HepG2 (cell line): ENCODE measurements around the gene C2orf81. TPM values are rescaled to one million over a fixed set of nuclear protein-coding genes. Genes with fewer than 3 reads are reported as not detected.

Source experiments
- BCL6 ChIP-seq: IDR thresholded peaks from 2 replicates; pipeline ENCODE4 v1.6.1; 2016; ENCODE audit warnings: missing genetic modification reagents, missing compliant biosample characterization
- DMAP1 ChIP-seq: IDR thresholded peaks from 2 replicates; pipeline ENCODE4 v1.6.1; 2016
- GTF3A ChIP-seq: sonication (generic); formaldehyde crosslinking; conservative IDR thresholded peaks from 2 replicates; pipeline ENCODE4 v1.4.0; 2020; ENCODE audit warnings: mild to moderate bottlenecking, missing genetic modification reagents
- HES4 ChIP-seq: sonication (generic); formaldehyde crosslinking; IDR thresholded peaks from 2 replicates; pipeline ENCODE4 v1.9.0; 2021; ENCODE audit warnings: mild to moderate bottlenecking, missing genetic modification reagents, borderline replicate concordance
- HOXA3 ChIP-seq: sonication (generic); formaldehyde crosslinking; IDR thresholded peaks from 2 replicates; pipeline ENCODE4 v1.5.0; 2020; ENCODE audit warnings: missing genetic modification reagents
- ISL2 ChIP-seq: sonication (generic); formaldehyde crosslinking; IDR thresholded peaks from 2 replicates; pipeline ENCODE4 v1.5.0; 2020; ENCODE audit warnings: missing genetic modification reagents
- KLF11 ChIP-seq: IDR thresholded peaks from 2 replicates; pipeline ENCODE4 v1.6.1; 2016; ENCODE audit warnings: missing compliant biosample characterization
- MAFK ChIP-seq, 2 experiments: IDR thresholded peaks in 1 of 2; conservative IDR thresholded peaks in 1 of 2; 2 replicates each; pipeline ENCODE4 v1.6.1; 2011; ENCODE audit warnings: improper control_type of control experiment in 2 of 2, low read length in 2 of 2
- NR0B2 ChIP-seq: sonication (generic); formaldehyde crosslinking; IDR thresholded peaks from 2 replicates; pipeline ENCODE4 v1.4.0; 2020; ENCODE audit warnings: mild to moderate bottlenecking, missing genetic modification reagents
- SP140L ChIP-seq: sonication (generic); formaldehyde crosslinking; IDR thresholded peaks from 2 replicates; pipeline ENCODE4 v1.4.0; 2020; ENCODE audit warnings: missing genetic modification reagents, borderline replicate concordance
- ZNF232 ChIP-seq: sonication (generic); formaldehyde crosslinking; IDR thresholded peaks from 2 replicates; pipeline ENCODE4 v1.4.0; 2020; ENCODE audit warnings: missing genetic modification reagents, borderline replicate concordance
- ZNF256 ChIP-seq: sonication (generic); formaldehyde crosslinking; conservative IDR thresholded peaks from 2 replicates; pipeline ENCODE4 v1.4.0; 2020; ENCODE audit warnings: missing genetic modification reagents
- ZNF367 ChIP-seq: sonication (generic); formaldehyde crosslinking; IDR thresholded peaks from 2 replicates; pipeline ENCODE4 v1.4.0; 2020; ENCODE audit warnings: missing genetic modification reagents, borderline replicate concordance
- ZNF512 ChIP-seq: sonication (generic); formaldehyde crosslinking; IDR thresholded peaks from 2 replicates; pipeline ENCODE4 v1.4.0; 2020; ENCODE audit warnings: mild to moderate bottlenecking, missing genetic modification reagents
- ZNF720 ChIP-seq: sonication (generic); formaldehyde crosslinking; IDR thresholded peaks from 2 replicates; pipeline ENCODE4 v1.4.0; 2020; ENCODE audit warnings: missing genetic modification reagents
- ZNF781 ChIP-seq: sonication (generic); formaldehyde crosslinking; IDR thresholded peaks from 2 replicates; pipeline ENCODE4 v1.5.1; 2020; ENCODE audit warnings: borderline replicate concordance, mild to moderate bottlenecking, missing genetic modification reagents; ENCODE audit errors: not compliant biosample characterization
- ZNF841 ChIP-seq: sonication (generic); formaldehyde crosslinking; IDR thresholded peaks from 2 replicates; pipeline ENCODE4 v1.8.1; 2023; ENCODE audit warnings: missing genetic modification reagents, borderline replicate concordance
- polyA plus RNA-seq, 8 experiments: library from polyadenylated mRNA; depleted of rRNA in 3 of 8; stranded (reverse) in 7 of 8; unstranded in 1 of 8; fragments of >200 nt; fragmentation: Illumina TruSeq in 4 of 8; extraction: Trizol in 4 of 8; gene quantifications; 2 replicates each; pipeline versions ENCODE4 v1.2.1 to v1.2.3, GENCODE V29; 2011 to 2016; ENCODE audit warnings: low read depth in 4 of 8, missing spikeins in 1 of 8, mixed read lengths in 1 of 8; ENCODE audit not compliant: insufficient read depth in 1 of 8
- total RNA-seq, 5 experiments: library from RNA; depleted of rRNA; stranded (reverse); fragments of >200 nt; fragmentation: Illumina TruSeq; extraction: Trizol; gene quantifications; 2 replicates each; pipeline ENCODE4 v1.2.3, GENCODE V29; 2016; ENCODE audit warnings: low read depth in 1 of 5
- TF ChIP-seq, protein P1 (sequence below): sonication (generic); formaldehyde crosslinking; IDR thresholded peaks from 2 replicates; pipeline ENCODE4 v1.8.0; 2022; ENCODE audit warnings: missing genetic modification reagents, low read depth, mild to moderate bottlenecking, borderline replicate concordance
- TF ChIP-seq, protein P2 (sequence below): sonication (generic); formaldehyde crosslinking; IDR thresholded peaks from 2 replicates; pipeline ENCODE4 v1.4.0; 2020; ENCODE audit warnings: missing genetic modification reagents
- TF ChIP-seq, protein P3 (sequence below): sonication (generic); formaldehyde crosslinking; IDR thresholded peaks from 2 replicates; pipeline ENCODE4 v1.4.0; 2020; ENCODE audit warnings: missing genetic modification reagents, borderline replicate concordance

Gene C2orf81
- total and polyA plus RNA-seq, 2 of the 13 experiments (the other 11 are each of a cell fraction or from before 2014, with no cell fraction given): 0.15 to 0.17 TPM

GRCh38 chr2:74440378-74441169 is 19.2 kb upstream of the C2orf81 start (continued):
- no peak; the same call in 1 of the 2 replicates for TF ChIP-seq ZNF841
- TF ChIP-seq, protein P1, sequence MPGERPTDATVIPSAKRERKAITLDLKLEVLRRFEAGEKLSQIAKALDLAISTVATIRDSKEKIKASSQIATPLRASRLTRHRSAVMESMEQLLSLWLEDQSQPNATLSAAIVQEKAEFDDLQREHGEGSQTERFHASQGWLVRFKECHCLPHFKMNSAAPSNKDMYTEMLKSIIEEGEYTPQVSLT: 0 out of 2 replicates have a peak, but pooled peaks have one; percentile 27
- TF ChIP-seq MAFK (conservative IDR thresholded peaks at IDR 0.05 in 1 of 2, IDR thresholded peaks at IDR 0.05 in 1 of 2; ENCODE audit: low read length in 2 of 2): no peak
- TF ChIP-seq, protein P2, sequence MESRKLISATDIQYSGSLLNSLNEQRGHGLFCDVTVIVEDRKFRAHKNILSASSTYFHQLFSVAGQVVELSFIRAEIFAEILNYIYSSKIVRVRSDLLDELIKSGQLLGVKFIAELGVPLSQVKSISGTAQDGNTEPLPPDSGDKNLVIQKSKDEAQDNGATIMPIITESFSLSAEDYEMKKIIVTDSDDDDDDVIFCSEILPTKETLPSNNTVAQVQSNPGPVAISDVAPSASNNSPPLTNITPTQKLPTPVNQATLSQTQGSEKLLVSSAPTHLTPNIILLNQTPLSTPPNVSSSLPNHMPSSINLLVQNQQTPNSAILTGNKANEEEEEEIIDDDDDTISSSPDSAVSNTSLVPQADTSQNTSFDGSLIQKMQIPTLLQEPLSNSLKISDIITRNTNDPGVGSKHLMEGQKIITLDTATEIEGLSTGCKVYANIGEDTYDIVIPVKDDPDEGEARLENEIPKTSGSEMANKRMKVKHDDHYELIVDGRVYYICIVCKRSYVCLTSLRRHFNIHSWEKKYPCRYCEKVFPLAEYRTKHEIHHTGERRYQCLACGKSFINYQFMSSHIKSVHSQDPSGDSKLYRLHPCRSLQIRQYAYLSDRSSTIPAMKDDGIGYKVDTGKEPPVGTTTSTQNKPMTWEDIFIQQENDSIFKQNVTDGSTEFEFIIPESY: peak; percentile 11; the same call in 1 of the 2 replicates
- TF ChIP-seq KLF11 (CRISPR knock-in tag): peak; percentile 74
- peak; percentile 91 for TF ChIP-seq DMAP1
- TF ChIP-seq SP140L (CRISPR knock-in tag): no peak; the same call in 1 of the 2 replicates
- no peak for TF ChIP-seq ZNF512 (CRISPR knock-in tag)
- no peak; the same call in 1 of the 2 replicates for TF ChIP-seq NR0B2 (CRISPR knock-in tag)
- peak; percentile 89 for TF ChIP-seq ZNF781
- peak; percentile 52; the same call in 1 of the 2 replicates for TF ChIP-seq BCL6 (CRISPR knock-in tag)
- TF ChIP-seq ZNF256 (CRISPR knock-in tag): no peak; the same call in 1 of the 2 replicates
- peak; percentile 65; the same call in 1 of the 2 replicates for TF ChIP-seq GTF3A (CRISPR knock-in tag)
- peak; percentile 72 for TF ChIP-seq ISL2 (CRISPR knock-in tag)
- TF ChIP-seq, protein P3, sequence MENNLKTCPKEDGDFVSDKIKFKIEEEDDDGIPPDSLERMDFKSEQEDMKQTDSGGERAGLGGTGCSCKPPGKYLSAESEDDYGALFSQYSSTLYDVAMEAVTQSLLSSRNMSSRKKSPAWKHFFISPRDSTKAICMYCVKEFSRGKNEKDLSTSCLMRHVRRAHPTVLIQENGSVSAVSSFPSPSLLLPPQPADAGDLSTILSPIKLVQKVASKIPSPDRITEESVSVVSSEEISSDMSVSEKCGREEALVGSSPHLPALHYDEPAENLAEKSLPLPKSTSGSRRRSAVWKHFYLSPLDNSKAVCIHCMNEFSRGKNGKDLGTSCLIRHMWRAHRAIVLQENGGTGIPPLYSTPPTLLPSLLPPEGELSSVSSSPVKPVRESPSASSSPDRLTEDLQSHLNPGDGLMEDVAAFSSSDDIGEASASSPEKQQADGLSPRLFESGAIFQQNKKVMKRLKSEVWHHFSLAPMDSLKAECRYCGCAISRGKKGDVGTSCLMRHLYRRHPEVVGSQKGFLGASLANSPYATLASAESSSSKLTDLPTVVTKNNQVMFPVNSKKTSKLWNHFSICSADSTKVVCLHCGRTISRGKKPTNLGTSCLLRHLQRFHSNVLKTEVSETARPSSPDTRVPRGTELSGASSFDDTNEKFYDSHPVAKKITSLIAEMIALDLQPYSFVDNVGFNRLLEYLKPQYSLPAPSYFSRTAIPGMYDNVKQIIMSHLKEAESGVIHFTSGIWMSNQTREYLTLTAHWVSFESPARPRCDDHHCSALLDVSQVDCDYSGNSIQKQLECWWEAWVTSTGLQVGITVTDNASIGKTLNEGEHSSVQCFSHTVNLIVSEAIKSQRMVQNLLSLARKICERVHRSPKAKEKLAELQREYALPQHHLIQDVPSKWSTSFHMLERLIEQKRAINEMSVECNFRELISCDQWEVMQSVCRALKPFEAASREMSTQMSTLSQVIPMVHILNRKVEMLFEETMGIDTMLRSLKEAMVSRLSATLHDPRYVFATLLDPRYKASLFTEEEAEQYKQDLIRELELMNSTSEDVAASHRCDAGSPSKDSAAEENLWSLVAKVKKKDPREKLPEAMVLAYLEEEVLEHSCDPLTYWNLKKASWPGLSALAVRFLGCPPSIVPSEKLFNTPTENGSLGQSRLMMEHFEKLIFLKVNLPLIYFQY (CRISPR knock-in tag): peak; percentile 92; the same call in 1 of the 2 replicates
- no peak for TF ChIP-seq ZNF720
- TF ChIP-seq ZNF232: 0 out of 2 replicates have a peak, but pooled peaks have one; percentile 57
- peak; percentile 86 for TF ChIP-seq HOXA3 (CRISPR knock-in tag)
- no peak; the same call in 1 of the 2 replicates for TF ChIP-seq HES4 (CRISPR knock-in tag)
- no peak for TF ChIP-seq ZNF367
